Testis (tissue), 3 donors: ENCODE measurements around the gene CEP85L. TPM values are rescaled to one million over a fixed set of nuclear protein-coding genes. Genes with fewer than 3 reads are reported as not detected.

Experiments
- DNase-seq: peaks from one replicate; pipeline ENCODE4 v3.0.0-alpha.2; 2019
- H3K27ac ChIP-seq, 2 donors: fragments of 200-600 bp; sonication (generic); one replicate each; pipeline ENCODE4 v1.5.1; 2019
- H3K27me3 ChIP-seq: fragments of 200-600 bp; sonication (generic); one replicate; pipeline ENCODE4 v1.5.1; 2019
- H3K36me3 ChIP-seq: fragments of 200-600 bp; sonication (generic); one replicate; pipeline ENCODE4 v1.5.1; 2017; ENCODE audit warnings: low read depth; ENCODE audit errors: missing control alignments
- H3K4me1 ChIP-seq: fragments of 200-600 bp; sonication (generic); one replicate; pipeline ENCODE4 v1.5.1; 2019
- H3K4me3 ChIP-seq, 2 donors: fragments of 200-600 bp; sonication (generic); one replicate each; pipeline ENCODE4 v1.5.1; 2017 to 2019
- H3K9me3 ChIP-seq: fragments of 200-600 bp; sonication (generic); one replicate; pipeline ENCODE4 v1.5.1; 2017
- CTCF ChIP-seq, 3 experiments: fragments of 450-650 bp in 2 of 3; fragments of 200-600 bp in 1 of 3; sonication (generic) in 1 of 3; IDR thresholded peaks; one replicate each; pipeline ENCODE4 v1.5.1; 2016 to 2019; ENCODE audit warnings: antibody characterized with exemption in 3 of 3, mild to moderate bottlenecking in 2 of 3, moderate library complexity in 1 of 3
- POLR2A ChIP-seq: fragments of 450-650 bp; IDR thresholded peaks from one replicate; pipeline ENCODE4 v1.6.1; 2017; ENCODE audit warnings: antibody characterized with exemption, mild to moderate bottlenecking, moderate library complexity
- WGBS, 2 donors: methylation state at CpG; one replicate each; pipeline ENCODE4 v1.1.5; 2018; 5-methylcytosine and 5-hydroxymethylcytosine counted together
- intact Hi-C: fragments of 100-400 bp; cut with DNase I; formaldehyde crosslinking; loops from one replicate; pipeline ENCODE4 v1.15.1; 2023; ENCODE audit warnings: low total_unique reads
- polyA plus RNA-seq: library from polyadenylated mRNA; stranded (reverse); fragments of 350-450 nt; fragmentation: Illumina TruSeq; extraction: RNeasy Lipid Tissue Mini Kit (QIAGEN cat#74804); gene quantifications from one replicate; pipeline ENCODE4 v1.2.3, GENCODE V29; 2014; ENCODE audit warnings: low read depth, low replicate concordance; ENCODE audit not compliant: insufficient read depth
- total RNA-seq, 2 donors: library from RNA; depleted of rRNA; stranded (reverse); fragments of >200 nt; gene quantifications; one replicate each; pipeline ENCODE4 v1.2.3, GENCODE V29; 2016

The CEP85L gene
- total and polyA plus RNA-seq, 3 donors from 2014 or later: 63.7 to 80.7 (median 78.8) TPM

DNA sequence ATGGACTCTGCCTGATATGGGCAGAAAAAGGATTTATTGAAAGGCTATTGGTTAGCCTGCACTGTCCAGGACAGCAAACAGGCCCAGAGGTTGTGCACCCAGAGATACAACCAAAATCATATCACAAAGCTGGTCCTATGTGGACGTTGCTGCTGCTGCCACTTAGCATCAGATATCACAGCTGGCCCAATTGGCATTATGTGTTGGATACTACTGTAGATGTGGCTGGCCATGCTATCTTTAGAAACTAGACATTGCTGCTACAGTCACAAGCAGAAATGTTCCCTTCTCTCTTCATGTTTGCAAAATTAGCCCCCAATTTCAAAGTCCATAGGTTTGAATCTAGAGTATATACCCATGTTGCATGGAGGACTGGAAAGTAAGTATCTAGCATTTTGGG lies 42.2 kb upstream of the CEP85L start:
- no peaks in the 10 kb centered on the region for H3K9me3 ChIP-seq
- 64 to 89% methylated on average over 1 of the region's 1 CpG for WGBS, 2 donors
- no peaks in the 10 kb centered on the region for H3K4me1 ChIP-seq
- H3K27ac ChIP-seq: no peak overlapping the region
- H3K27me3 ChIP-seq: no peaks in the 10 kb centered on the region
- intact Hi-C loops: no loop called here
- DNase-seq: no peak
- H3K4me3 ChIP-seq: no peak overlapping the region
- H3K36me3 ChIP-seq: no peaks in the 10 kb centered on the region
- no peak for TF ChIP-seq POLR2A
- no peak for TF ChIP-seq CTCF (IDR thresholded peaks at IDR 0.05)

DNA sequence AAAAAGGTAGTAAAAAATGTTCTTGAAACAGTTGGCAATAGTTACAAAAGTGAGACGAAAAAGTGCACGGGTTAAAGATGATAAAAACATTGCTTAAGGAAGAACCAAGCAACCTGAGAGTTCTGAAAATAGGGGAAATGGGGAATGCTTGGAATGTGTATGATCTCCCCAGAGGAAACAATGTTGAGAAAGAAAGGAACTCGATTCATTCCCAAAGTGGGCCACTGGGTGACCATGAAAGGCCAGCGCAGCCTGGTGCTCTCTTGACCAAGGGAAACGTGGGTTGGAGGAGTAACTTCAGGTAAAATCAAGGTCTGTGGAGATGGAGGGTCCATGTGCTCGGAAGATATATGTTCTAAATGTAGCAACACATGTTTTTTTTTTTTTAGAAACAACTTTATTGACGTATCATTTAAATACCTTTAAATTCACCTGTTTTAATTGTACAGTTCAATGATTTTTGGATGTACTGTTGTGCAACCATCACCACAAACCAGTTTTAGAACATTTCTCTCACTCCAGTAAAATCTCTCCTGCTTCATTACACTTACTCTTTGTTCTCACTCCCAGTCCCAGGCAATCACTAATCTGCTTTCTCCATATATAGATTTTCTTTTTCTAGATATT lies 34.5 kb upstream of the CEP85L start:
- no peak overlapping the region for H3K4me3 ChIP-seq
- no peaks in the 10 kb centered on the region for H3K36me3 ChIP-seq
- intact Hi-C loops: no loop called here
- DNase-seq: no peak
- 84 to 88% methylated on average over 7 of the region's 7 CpGs for WGBS, 2 donors
- no peaks in the 10 kb centered on the region for H3K4me1 ChIP-seq
- H3K27me3 ChIP-seq: no peaks in the 10 kb centered on the region
- no peak overlapping the region for H3K27ac ChIP-seq
- no peaks in the 10 kb centered on the region for H3K9me3 ChIP-seq
- TF ChIP-seq CTCF (IDR thresholded peaks at IDR 0.05) (no peak), POLR2A (no peak)

- no peak overlapping the region for H3K27ac ChIP-seq
- H3K36me3 ChIP-seq: no peaks in the 10 kb centered on the region
- TF ChIP-seq POLR2A: no peak
- no peak for TF ChIP-seq CTCF (IDR thresholded peaks at IDR 0.05)
- no peak overlapping the region for H3K4me3 ChIP-seq
- intact Hi-C loops: no loop called here
- H3K27me3 ChIP-seq: no peaks in the 10 kb centered on the region
- H3K9me3 ChIP-seq: no peaks in the 10 kb centered on the region
- WGBS, 2 donors: 84 to 86% methylated on average over 9 of the region's 9 CpGs
- DNase-seq: no peak
- H3K4me1 ChIP-seq: no peaks in the 10 kb centered on the region
These were observed 32.8 kb upstream of the CEP85L start for GRCh38 chr6:118683881-118684872.

GRCh38 chr6:118680452-118681095 lies 29.2 kb upstream of the CEP85L start:
- intact Hi-C loops: no loop called here
- no peak for DNase-seq
- whole genome bisulfite sequencing, 2 donors: 74 to 83% methylated on average over 9 of the region's 9 CpGs

More at GRCh38 chr6:118680452-118681095, 29.2 kb upstream of the CEP85L start:
- H3K36me3 ChIP-seq: no peaks in the 10 kb centered on the region
- H3K4me1 ChIP-seq: no peaks in the 10 kb centered on the region
- TF ChIP-seq CTCF (IDR thresholded peaks at IDR 0.05): no peak
- no peak for TF ChIP-seq POLR2A
- H3K27ac ChIP-seq: no peak overlapping the region
- no peak overlapping the region for H3K4me3 ChIP-seq
- H3K9me3 ChIP-seq: no peaks in the 10 kb centered on the region
- H3K27me3 ChIP-seq: no peaks in the 10 kb centered on the region
